ENCODE data around the gene HEMK1.

Gene HEMK1

DNA sequence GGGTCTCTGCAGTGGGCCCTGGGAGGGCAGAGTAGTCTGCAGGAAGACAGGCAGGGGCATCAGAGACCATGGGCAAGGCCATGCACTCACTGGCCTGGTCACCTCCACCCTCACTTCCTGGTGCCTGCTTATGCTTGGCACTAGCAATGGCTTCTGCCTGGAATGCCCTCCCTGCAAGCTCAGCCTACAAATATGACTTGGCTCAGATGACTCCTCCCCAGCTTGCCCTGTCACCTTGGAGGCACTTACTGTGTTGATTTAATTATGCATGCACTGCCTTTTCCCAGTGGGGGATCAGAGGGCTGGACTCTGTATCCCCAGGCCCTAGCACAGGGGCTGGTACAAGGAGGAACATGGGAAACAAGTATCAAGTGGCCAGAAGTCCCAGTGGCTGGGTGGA is 9.6 kb upstream of the HEMK1 start:
- Histone ChIP-seq H3K4me1 (no peaks in the 10 kb centered on the region), H3K9me3 (no peaks in the 10 kb centered on the region), H3K27me3 (no peaks in the 10 kb centered on the region), H3K36me3 (no peaks in the 10 kb centered on the region), H3K4me3 (ENCODE audit: low read depth, low read length) (no peak overlapping the region)
- DNase-seq = no peak
- TF ChIP-seq, protein P1, sequence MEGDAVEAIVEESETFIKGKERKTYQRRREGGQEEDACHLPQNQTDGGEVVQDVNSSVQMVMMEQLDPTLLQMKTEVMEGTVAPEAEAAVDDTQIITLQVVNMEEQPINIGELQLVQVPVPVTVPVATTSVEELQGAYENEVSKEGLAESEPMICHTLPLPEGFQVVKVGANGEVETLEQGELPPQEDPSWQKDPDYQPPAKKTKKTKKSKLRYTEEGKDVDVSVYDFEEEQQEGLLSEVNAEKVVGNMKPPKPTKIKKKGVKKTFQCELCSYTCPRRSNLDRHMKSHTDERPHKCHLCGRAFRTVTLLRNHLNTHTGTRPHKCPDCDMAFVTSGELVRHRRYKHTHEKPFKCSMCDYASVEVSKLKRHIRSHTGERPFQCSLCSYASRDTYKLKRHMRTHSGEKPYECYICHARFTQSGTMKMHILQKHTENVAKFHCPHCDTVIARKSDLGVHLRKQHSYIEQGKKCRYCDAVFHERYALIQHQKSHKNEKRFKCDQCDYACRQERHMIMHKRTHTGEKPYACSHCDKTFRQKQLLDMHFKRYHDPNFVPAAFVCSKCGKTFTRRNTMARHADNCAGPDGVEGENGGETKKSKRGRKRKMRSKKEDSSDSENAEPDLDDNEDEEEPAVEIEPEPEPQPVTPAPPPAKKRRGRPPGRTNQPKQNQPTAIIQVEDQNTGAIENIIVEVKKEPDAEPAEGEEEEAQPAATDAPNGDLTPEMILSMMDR (IDR thresholded peaks at IDR 0.05; ENCODE audit: low read depth, low read length) = no peak

DNA sequence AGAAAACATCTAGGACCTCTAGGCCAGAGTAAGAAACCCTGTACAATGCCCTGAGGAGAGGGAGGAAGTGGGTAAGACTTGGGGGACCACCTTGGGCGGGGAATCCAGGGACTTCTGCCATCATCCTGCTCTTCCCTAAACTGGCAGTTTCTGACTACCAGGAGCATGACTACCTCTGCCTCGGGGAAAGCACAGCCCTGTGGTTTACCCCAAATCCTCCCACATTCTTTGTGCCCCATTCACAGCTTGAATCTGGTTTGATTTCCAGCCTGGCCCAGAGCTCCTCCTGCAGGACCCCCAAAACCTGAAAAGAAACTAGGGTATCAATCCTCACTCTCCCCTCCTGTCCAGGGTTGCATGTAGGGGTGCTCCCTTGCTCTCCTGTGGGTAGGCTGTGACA is 6.5 kb upstream of the HEMK1 start:
- no peak overlapping the region for H3K4me3 ChIP-seq (ENCODE audit: low read depth, low read length)
- DNase-seq = no peak

DNA sequence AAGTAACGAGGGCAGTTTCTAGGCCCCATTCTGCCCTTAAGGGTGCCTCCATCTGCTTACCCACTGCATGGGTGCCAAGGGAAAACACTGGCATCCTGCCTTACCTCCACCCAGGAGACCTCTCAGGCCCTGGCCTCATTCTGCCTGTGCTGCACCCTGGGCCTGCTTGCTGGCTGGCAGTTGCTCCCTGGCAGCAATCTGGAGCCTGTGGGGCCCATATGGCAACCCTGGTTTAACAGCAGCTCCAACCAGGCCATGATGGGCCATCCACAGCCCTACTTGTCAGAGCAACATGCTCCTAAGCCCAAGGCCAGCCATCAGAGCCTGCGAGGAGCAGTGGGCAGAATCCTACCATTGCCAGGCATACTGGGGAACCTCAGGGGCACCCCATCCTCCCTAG is 5.5 kb upstream of the HEMK1 start:
- Histone ChIP-seq H3K4me1 (peaks cover 3% of the 10 kb centered on the region; the same call in 1 of the 2 replicates), H3K36me3 (no peaks in the 10 kb centered on the region), H3K4me3 (ENCODE audit: low read depth, low read length) (no peak overlapping the region), H3K27me3 (no peaks in the 10 kb centered on the region), H3K9me3 (no peaks in the 10 kb centered on the region)
- no peak for DNase-seq
- TF ChIP-seq, protein P1 (IDR thresholded peaks at IDR 0.05; ENCODE audit: low read depth, low read length) = no peak

More for the DNA sequence above, 6.5 kb upstream of the HEMK1 start:
- Histone ChIP-seq H3K4me1 (peaks cover 2% of the 10 kb centered on the region; the same call in 1 of the 2 replicates), H3K9me3 (no peaks in the 10 kb centered on the region), H3K27me3 (no peaks in the 10 kb centered on the region), H3K36me3 (no peaks in the 10 kb centered on the region)
- TF ChIP-seq, protein P1 (IDR thresholded peaks at IDR 0.05; ENCODE audit: low read depth, low read length) = no peak

DNA sequence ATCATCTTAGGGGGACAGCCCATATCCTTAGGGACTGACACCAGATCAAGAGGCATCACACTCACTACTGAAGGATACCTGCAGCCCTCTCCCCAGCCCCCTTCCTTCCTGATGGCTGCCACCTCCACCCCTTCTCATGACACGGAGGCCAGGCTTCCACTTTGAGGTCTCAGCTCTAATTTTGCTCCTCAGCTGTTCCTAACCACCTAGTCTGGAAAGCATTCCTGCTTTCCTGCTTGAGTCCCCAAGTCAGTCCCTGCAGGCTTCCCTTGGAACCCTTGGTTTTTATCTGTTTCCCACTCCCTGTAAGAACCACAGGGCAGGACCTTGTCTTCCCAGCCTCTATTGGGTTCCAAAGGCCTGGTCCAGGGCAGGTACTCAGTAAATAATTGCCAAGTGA is 5.0 kb upstream of the HEMK1 start:
- no peak for DNase-seq
- TF ChIP-seq, protein P1 (IDR thresholded peaks at IDR 0.05; ENCODE audit: low read depth, low read length) = no peak

DNA sequence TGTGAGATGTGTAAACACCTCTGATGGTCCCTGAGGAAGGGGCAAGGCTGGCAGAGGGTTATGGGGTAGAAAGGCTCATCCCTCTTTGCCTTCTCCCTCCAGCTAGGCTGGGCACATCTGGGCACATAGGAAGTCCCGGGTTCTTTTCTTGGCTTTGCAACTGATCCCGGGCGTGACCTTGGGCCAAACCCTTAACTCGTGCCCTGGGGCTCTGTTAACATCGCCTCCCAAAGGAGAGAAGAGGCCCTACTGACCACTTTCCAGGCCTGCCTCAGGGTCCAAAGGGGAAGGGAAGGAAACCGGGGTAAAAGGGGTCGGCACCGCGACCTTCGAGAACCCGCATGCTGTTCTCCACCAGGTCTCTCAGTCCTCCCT is 2.3 kb upstream of the HEMK1 start:
- Histone ChIP-seq H3K4me1 (peaks cover 3% of the 10 kb centered on the region; the same call in 1 of the 2 replicates), H3K27me3 (no peaks in the 10 kb centered on the region), H3K36me3 (no peaks in the 10 kb centered on the region), H3K4me3 (ENCODE audit: low read depth, low read length) (peak overlapping the region; percentile 42), H3K9me3 (no peaks in the 10 kb centered on the region)
- TF ChIP-seq, protein P1 (IDR thresholded peaks at IDR 0.05; ENCODE audit: low read depth, low read length) = no peak
- DNase-seq = no peak

More for the DNA sequence above, 5.0 kb upstream of the HEMK1 start:
- Histone ChIP-seq H3K36me3 (no peaks in the 10 kb centered on the region), H3K9me3 (no peaks in the 10 kb centered on the region), H3K4me1 (peaks cover 3% of the 10 kb centered on the region; the same call in 1 of the 2 replicates), H3K4me3 (ENCODE audit: low read depth, low read length) (no peak overlapping the region), H3K27me3 (no peaks in the 10 kb centered on the region)

DNA sequence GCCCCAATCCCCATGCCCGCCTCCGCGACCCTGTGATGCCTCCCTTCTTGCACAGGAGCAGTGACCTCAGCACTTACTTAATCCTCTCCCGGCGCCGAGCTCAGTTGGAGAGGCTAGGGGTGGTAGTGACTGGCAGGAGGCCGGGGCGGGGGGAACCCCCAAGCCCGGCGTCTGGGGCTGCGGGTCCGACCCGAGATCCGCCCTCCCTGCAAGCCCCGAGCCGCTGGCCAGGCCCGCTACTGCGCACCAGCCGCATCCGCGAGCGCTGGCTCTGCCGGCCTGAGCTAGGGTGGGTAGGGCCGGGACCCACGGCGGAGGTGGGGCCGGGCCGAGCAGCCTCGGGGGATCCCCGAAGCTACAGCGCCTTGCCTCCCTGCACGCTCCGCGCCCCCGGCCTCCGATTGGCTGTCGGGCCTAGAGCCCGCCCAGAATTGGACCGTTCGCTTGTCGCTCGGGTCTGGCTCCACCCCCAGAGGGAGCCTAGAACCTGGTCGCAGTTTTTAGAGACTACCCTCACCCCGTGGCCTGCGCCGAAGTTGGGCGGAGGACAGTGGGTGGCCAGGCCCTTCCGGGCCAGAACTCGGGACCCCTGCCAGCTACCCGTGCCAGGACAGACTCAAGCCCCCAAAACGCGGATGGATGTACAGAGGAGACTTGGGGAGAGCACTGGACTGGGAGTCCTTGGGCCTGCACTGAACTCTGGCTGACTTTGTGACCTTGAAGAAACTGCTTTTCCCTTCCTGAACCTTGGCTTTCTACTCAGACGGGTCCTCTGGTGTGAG is 1.7 kb upstream of the HEMK1 start, which contains the start of gene C3orf18:
Gene C3orf18 (minus strand): TSS at position 362 of the 782 bp plus-strand sequence. CDS start 2,048 bp downstream, outside the sequence.
- Histone ChIP-seq H3K9me3 (no peaks in the 10 kb centered on the region), H3K36me3 (no peaks in the 10 kb centered on the region), H3K4me1 (peaks cover 3% of the 10 kb centered on the region; the same call in 1 of the 2 replicates), H3K4me3 (ENCODE audit: low read depth, low read length) (peak within 1 kb of the TSS; percentile 42), H3K27me3 (no peaks in the 10 kb centered on the region)
- DNase-seq = peak; percentile 78
- TF ChIP-seq, protein P1 (IDR thresholded peaks at IDR 0.05; ENCODE audit: low read depth, low read length) = no peak

Measured in BE2C (cell line).